Measurements from ENCODE around the gene FREM2.

FREM2 gene

DNA sequence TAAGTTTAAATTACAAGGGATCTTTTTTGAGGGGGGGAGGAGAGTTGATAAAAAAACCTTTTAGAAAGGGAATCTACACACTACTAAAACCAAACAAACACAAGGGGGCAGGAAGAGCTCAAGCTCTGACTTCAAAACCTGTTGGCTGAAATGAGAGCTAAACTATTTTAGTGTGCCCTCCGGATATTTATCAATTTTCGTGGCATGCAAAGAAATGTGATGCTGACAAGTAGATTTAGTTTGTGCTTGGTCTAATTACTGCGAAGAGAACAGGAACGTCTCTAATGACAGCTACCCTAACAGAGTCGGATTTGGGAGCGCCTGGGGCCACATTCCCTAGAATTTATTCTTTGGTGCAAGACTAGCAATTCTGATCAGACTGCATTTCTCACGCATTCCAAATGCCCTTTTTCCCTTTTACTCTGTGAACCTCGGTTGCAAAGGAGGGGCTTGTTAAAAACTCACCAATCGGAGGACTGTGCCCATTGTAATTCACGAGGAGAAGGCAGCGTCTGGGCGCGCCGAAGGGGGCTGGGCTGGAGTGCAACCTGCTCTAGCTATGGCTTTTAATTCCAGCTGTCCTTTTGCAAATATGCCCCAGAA, 802 bp upstream of the FREM2 start:
- DNase-seq (ENCODE audit: low read depth): no peak

DNA sequence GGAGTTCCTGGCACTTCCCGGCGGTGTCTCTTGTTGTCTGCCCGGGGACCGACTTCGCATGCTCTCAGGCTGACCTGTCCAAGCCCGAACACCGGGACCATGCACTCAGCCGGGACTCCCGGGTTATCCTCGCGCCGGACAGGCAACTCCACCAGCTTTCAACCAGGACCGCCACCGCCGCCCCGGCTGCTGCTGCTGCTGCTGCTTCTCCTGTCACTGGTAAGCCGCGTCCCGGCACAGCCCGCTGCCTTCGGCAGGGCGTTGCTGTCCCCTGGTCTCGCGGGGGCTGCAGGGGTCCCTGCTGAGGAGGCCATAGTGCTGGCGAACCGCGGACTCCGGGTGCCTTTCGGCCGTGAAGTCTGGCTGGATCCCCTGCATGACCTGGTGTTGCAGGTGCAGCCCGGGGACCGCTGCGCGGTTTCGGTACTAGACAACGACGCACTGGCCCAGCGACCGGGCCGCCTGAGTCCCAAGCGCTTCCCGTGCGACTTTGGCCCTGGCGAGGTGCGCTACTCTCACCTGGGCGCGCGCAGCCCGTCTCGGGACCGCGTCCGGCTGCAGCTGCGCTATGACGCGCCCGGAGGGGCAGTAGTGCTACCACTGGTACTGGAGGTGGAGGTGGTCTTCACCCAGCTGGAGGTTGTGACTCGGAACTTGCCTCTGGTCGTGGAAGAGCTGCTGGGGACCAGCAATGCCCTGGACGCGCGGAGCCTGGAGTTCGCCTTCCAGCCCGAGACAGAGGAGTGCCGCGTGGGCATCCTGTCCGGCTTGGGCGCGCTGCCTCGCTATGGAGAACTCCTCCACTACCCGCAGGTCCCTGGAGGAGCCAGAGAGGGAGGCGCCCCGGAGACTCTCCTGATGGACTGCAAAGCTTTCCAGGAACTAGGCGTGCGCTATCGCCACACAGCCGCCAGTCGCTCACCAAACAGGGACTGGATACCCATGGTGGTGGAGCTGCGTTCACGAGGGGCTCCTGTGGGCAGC, 661 bp downstream of the FREM2 start:
- DNase-seq (ENCODE audit: low read depth): no peak

DNA sequence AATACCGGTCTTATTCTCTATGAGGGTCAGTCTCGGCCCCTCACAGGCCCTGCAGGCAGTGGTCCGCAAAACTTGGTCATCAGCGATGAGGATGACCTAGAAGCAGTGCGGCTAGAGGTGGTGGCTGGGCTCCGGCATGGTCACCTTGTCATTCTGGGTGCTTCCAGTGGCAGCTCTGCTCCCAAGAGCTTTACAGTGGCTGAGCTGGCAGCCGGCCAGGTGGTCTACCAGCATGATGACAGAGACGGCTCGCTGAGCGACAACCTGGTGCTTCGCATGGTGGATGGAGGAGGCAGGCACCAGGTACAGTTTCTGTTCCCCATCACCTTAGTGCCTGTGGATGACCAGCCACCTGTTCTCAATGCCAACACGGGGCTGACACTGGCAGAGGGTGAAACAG, 1.8 kb downstream of the FREM2 start:
- no peak for DNase-seq (ENCODE audit: low read depth)

DNA sequence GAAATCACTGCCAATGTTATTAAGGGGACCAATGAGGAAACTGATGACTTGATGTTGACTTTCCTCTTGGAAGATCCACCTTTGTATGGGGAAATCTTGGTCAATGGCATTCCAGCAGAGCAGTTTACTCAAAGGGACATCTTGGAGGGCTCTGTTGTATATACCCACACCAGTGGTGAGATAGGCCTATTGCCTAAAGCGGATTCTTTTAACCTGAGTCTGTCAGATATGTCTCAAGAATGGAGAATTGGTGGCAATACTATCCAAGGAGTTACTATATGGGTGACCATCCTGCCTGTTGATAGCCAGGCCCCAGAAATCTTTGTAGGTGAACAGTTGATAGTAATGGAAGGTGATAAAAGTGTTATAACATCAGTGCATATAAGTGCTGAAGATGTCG, 3.4 kb downstream of the FREM2 start:
- no peak for DNase-seq (ENCODE audit: low read depth)

DNA sequence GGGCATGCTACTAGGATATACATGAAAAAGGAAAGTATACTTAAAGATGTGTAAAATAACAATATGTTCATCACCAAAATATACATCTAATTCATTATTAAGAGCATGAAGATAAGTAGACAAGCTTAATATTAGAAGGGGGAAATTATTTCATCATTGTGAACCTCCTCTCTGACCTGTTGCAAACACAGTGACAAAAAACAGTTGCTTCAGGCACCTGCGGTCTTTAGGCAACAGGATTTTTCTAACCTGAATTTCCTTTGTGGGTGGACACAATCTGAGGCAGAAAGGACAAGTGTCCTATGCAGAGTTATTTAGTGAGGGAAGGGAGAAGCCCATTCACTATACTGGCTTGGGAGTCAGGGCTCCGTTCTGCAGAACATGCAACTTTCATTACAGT, 6.3 kb downstream of the FREM2 start:
- no peak for DNase-seq (ENCODE audit: low read depth)

DNA sequence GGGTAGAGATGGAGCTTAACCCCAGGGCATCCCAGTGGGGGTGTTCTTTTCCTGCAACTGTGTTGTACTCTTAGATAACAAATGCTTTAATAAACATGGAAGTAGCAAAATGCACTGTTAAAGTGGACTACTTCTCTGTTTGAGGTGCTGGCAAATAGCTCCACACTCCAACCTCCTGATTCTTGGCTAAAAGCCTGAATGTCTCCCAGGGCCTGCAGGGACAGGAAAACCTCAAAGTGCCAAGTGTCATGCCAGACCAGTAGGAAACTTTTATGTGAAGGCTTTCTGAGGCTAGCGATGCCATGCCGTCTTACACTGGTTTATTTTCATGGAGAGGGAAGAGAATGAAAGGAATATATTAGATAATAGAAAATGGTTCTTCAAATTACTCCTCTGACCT, 6.8 kb downstream of the FREM2 start:
- no peak for DNase-seq (ENCODE audit: low read depth)

DNA sequence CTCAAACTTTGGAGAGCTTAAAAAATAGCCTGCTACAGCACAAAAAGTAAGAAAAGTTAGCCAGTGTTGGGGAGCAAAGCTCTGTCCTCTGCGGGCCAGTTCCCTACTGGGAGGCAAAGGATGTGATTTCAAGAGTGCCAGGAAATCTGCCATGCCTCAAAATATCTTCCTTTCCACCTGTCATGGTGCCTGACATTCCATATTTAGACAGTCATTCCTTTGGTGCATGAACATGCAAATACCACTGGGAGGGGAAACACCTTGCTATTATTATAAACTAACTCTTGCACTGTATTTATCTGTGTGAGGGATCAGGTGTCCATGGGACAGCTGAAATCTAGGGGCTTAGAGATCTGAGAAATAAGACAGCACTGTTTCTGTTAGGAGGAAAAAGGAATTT, 10.3 kb downstream of the FREM2 start:
- no peak for DNase-seq (ENCODE audit: low read depth)

DNA sequence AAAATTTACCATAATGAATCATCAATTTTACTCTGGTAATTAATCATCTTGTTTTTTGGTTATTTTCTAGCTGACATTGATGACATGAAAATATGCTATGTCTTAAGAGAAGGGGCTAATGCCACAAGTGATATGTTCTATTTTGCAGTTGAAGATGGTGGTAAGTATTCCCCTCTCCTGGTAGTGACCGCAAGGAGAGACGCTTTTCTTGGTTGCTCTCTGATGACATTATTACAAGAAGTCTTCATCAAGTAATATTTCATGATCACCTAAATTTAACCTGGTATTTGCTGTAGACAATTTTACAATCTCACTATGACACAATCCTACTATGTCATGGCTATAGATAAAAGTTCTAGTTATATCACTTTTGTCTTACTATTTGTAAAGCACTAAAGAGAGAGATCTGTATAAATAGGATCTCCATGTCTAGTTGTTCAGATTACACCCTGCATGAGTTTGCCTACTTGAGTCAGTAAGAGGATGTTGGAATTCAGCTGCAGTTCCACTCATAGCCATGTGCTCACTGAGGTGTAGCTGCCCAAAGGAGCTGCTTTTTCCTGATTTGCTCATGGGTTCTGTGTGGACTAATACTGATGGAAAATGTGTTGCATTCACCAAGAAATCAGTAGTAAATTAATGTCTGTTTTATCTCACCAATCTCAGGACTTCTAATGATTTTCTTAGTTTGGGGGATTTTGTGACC, 10.9 kb downstream of the FREM2 start:
- no peak for DNase-seq (ENCODE audit: low read depth)

DNA sequence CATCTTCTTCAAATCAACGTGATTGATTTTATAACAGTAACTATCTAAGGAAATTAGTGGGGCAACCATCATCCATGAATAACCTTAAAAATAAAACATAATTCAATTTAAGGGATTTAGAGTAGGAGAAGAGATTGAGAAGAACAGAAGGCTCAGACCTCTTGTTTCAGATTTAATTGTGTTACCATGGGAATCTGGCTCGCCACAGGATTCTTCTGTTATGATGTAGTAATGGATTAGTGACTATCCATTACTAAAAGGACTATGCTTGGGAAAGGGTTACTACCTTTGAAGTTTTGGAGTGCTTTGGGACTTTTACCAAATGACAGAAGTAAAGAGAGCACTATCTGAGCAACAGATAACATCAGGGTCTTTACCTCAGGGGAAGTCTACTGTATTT, 13.2 kb downstream of the FREM2 start:
- DNase-seq (ENCODE audit: low read depth): no peak

DNA sequence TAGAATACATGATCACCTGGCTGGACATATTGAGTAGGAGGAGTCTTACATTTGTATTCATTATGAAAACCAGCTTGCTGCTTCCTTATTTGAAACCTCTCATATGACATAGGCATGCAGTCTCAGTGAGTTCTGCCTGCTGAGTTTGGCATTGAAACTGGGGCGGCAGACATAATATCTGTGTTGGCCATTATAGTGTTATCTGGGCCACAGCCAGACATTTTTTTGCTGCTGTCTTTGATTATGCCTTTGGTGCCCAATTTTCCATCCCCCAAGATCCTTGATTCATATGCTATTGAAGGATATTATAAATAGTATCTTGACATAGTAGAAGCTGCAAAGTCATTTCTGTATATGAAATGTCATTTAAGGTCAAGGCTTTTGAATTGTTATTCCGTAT, 15.8 kb downstream of the FREM2 start:
- DNase-seq (ENCODE audit: low read depth): no peak

DNA sequence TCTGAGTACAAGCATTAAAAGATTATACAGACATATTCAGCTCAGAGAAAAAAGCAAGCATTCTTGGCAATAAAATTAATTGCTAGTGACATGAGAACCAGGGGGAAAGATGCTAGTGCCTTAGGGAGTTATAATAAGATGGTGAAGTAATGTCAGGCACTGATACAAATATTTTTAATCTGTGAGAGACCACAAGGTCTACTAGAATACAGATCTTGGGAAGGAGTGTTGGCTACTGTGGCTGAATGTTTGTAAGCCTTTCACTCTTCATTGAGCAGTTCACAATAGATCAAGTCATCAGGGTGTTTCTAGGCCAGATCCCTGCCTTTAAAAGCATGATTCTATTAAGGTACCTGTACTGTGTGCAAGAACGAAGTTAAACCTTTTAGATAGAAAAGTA, 16.4 kb downstream of the FREM2 start:
- DNase-seq (ENCODE audit: low read depth): no peak

DNA sequence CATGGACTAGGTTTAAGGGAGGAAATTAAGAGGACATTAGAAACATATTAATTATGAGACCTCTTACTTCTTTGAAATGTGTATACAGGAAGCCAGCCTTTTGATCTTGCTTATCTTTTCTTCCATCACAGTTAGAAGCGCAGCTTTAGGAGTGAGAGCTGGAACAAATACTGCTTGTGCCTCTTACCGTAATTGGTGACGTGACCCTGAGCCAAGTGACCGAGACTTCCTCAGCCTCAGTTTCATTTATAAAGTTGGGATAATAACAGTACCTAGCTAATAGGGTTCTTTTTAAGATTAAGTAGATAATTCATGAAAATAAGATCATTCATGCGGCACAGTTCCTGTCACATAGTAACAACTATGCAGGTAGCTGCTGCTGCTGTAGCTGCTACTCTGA, 18.5 kb downstream of the FREM2 start:
- DNase-seq (ENCODE audit: low read depth): no peak

DNA sequence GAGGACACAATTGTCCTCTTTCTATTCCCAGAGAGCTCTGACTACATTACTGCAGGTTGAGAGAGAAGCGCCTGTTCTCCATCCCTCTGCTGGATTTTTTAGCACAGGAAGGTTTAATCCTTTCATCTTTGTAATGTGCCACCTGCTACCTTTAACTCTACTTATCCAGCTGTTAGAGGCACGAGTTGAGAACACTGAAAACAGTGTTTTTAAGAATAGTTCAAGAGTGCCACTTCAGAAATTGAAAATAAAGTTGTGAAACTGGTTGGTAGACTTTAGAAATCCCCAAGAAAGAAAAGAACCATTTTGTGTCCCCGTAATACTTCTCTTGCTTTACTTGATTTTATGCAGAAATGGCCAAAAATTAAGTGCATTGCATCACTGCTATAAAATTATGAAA, 20.6 kb downstream of the FREM2 start:
- DNase-seq (ENCODE audit: low read depth): no peak

DNA sequence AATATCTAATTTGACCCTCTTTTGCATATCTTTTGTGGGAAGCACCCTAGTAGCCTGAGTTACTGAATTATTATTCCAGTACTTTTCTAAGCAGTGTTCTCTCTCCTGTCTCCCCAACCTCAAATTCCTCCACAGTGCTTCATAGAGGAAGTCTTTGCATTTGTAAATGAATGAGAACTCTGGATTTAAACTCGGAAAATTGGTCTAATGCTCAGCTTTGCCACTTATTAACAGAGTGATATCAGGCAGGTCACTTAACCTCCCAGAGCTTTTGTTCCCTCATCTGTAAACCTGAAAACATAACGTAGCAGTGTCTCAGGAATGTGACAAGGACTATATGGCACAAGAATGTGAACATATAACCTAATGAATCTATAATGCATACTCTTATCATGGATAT, 26.2 kb downstream of the FREM2 start:
- DNase-seq (ENCODE audit: low read depth): no peak

DNA sequence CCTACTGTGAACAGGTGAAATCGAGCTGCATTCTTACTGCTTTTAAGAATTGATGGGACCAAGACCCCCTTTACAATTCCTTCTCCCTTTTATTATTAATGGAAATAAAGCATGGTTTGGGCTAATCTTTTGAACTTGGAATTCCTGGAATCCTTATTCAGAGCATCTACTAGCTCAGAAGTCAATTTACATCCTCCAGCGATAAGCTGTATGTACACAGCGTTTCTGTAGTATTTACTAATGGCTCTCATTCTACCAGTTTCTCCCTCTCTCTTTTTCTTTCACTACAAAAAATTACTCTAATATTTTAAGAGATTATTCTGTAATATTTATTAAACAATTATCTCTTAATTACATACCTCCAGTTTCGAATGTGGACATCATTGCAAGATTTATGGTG, 31.5 kb downstream of the FREM2 start:
- DNase-seq (ENCODE audit: low read depth): no peak

DNA sequence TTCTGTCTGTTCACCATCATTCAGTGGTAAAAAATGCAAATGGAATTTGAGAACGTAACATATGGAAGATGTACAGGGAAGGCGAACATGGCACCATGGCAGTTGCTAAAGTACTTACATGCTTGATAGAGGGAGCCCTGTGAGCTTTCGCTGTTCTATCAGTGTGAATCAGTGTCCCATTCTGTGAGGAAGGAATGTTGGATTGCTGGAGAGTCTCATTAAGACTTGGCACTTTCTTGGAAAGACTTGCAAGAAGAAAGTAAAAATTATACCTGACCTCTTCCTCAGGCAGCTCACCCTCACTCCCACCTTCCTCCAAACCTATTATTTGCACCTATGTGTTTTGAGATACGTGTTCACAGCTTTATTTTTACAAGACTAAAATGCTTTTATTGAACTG, 43.5 kb downstream of the FREM2 start:
- DNase-seq (ENCODE audit: low read depth): no peak

DNA sequence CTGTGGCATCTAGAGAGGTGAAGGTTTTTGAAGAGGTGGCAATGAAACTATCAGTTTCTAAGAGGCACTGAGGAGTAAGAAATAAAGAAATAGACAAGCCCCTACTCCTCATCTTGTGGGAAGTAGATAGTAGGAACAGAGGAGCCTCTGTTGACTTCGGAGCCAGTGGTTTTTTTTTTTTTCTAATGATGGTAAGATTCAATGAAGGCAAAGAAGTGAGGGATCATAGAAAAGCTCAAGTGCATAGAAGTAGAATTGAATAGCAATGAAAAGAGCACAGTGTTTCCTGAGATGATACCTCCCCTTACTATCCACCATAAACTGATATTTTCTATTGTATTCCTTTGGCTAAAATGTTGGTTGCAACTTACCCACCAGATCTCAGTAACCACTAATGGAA, 46.3 kb downstream of the FREM2 start:
- no peak for DNase-seq (ENCODE audit: low read depth)

DNA sequence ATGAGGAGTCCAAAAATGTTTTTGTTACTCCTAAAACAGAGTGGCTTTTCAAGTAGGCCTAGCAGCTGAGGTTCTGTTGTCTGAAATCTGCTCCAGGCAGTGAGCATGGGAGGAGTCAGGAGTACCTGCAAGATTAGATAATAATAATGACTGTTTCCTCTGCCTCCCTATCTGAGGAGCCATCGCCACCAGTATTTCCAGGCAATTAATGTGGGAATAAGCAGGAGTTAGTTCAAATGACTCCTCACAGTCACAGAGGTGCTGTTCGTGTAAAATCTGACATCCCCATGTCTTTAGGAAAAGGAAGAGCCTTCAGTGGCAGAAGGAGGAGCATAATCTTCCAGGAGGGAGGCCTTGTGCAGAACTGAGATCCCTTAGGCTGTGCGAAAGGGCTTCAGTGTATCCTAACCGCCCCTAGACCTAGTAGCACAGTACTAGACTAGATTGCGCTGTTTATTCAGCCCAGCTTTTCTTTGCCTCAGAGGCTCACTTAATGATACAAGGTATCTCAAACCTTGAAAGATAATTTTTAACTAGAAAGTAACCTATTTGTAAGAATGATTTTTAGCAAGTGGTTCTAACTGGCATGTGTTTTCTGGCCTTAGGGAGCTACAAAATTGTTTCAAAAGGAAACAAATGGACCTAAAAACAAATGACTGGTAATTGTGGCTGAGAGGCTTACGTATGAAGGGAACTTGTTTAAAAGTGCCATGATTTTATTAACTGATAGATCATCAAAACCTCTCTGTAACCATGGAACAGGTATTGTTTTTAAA, 49.0 kb downstream of the FREM2 start:
- no peak for DNase-seq (ENCODE audit: low read depth)

DNA sequence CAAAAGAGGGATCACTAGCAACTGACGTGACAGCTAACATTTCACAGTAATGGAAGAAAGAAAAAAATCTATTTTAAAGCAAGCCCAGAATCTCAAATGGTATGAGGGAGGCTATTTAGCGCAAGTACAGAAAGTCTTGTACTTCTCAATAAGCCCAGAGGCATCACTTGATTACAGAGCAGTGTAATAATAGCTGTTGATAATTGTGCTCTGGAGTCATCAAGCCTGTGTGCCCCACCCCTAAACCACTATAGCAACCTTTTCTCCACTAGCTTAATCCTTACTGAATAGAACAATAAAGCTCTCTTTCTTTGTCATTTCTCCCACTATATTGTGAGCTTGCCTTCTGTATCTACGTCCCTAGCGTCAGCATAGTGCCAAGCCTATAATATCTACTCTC, 56.6 kb downstream of the FREM2 start:
- no peak for DNase-seq (ENCODE audit: low read depth)

DNA sequence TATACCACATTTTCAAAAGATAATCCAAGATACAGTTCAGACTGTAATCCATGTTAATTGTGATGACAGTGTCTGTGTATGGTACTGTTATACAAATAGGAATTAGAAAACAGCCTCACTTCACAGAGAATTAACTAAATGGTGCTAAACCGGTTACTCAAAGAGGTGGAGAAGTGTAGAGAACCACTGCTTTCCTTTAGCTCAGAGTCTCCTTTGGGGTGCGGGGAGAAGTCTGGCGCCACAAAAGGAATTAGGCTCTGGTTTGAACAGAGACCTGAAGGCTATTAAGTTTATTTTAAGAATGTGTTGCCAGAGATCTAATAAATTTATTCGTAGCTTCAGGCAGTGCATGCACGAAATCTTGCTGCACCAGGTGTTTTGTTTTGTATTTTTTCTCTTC, 65.8 kb downstream of the FREM2 start:
- no peak for DNase-seq (ENCODE audit: low read depth)

DNA sequence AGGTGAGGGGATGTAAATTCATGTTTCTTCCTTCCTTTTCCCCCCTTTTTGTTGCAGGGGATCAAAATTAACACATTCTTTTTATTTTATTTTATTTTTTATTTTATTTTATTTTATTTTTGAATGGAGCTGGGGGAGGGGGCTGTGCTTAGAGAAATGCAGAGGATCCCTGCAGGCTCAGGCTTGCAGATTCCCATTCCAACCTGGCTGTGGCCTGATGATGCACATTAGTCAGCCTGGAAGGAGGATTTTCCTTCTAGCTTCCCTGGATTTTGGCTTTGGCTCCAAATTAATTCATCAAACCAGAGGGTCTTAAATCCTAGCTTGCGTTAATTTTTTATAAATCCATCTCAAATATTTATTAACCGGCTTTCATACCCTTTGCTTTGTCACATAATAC, 67.0 kb downstream of the FREM2 start:
- no peak for DNase-seq (ENCODE audit: low read depth)

DNA sequence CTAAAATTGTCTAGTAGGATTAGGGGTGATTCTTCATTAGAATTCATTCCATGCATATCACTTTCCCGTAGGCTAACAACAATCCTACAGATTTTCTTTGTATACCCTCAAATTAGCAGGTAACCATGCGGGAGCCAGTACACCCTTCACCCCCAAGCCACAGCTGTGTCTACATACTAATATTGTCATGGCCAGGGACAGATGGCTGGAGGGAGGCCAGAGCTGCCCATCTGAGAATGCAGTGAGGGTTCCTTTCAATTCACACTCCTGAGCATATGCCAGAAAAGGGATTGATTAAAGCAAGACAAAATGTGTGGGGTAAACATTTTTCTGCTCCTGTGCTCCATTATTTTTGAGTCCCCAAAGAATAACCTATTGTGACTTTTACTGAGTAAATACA, 68.9 kb downstream of the FREM2 start:
- DNase-seq (ENCODE audit: low read depth): no peak

Data from HS-5 (cell line).